Duodenal mucosa (tissue), 2 donors: ENCODE measurements around the gene SHISA2.
"Not testable (repeated sequence)": the region's sequence is repeated elsewhere in the genome, so short reads cannot be mapped to it uniquely, and the experiment has no call there.

ENCODE experiments used
- H3K27ac ChIP-seq: one replicate; pipeline ENCODE4 v1.7.0; 2013; ENCODE audit warnings: low read depth, low read length
- H3K27me3 ChIP-seq, 2 donors: one replicate each; pipeline ENCODE4 v1.7.0; 2013; ENCODE audit warnings: low read length in 2 of 2, control low read depth in 1 of 2; ENCODE audit not compliant: insufficient read depth in 2 of 2, control insufficient read depth in 1 of 2
- H3K36me3 ChIP-seq, 2 donors: one replicate each; pipeline ENCODE4 v1.7.0; 2013; ENCODE audit warnings: low read length in 2 of 2, control low read depth in 1 of 2; ENCODE audit not compliant: insufficient read depth in 2 of 2, control insufficient read depth in 1 of 2
- H3K4me1 ChIP-seq, 2 donors: one replicate each; pipeline ENCODE4 v1.7.0; 2013; ENCODE audit warnings: low read length in 2 of 2, control low read depth in 1 of 2; ENCODE audit not compliant: insufficient read depth in 2 of 2, control insufficient read depth in 1 of 2
- H3K4me3 ChIP-seq, 2 donors: one replicate each; pipeline ENCODE4 v1.7.0; 2013; ENCODE audit warnings: low read length in 2 of 2, low read depth in 1 of 2
- H3K9ac ChIP-seq, 2 donors: one replicate each; pipeline ENCODE4 v1.7.0; 2013; ENCODE audit warnings: low read length in 2 of 2, low read depth in 1 of 2
- H3K9me3 ChIP-seq, 2 donors: one replicate each; pipeline ENCODE4 v1.7.0; 2013; ENCODE audit warnings: low read length in 2 of 2, control low read depth in 1 of 2; ENCODE audit not compliant: control insufficient read depth in 1 of 2

The SHISA2 gene

DNA sequence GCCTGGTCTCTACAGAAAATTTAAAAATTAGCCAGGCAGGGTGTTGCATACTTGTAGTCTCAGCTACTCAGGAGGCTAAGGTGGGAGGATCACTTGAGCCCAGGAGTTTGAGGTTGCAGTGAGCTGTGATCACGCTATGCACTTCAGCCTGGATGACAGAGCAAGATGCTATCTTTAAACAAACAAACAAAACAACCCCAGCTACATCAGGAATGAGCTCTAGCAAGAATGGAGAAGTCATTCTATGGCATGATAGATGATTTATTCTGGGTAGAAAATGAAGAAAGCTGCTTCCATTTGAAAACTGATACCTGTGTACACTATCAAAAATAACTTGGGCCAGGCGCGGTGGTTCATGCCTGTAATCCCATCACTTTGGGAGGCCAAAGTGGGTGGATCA is 15.8 kb upstream of the SHISA2 start:
- H3K9me3 ChIP-seq = no peaks in the 10 kb centered on the region
- no peaks in the 10 kb centered on the region for H3K27me3 ChIP-seq
- H3K36me3 ChIP-seq = no peaks in the 10 kb centered on the region
- H3K4me3 ChIP-seq = no peak overlapping the region
- H3K9ac ChIP-seq = no peak overlapping the region
- H3K4me1 ChIP-seq = no peaks in the 10 kb centered on the region
- no peak overlapping the region for H3K27ac ChIP-seq

DNA sequence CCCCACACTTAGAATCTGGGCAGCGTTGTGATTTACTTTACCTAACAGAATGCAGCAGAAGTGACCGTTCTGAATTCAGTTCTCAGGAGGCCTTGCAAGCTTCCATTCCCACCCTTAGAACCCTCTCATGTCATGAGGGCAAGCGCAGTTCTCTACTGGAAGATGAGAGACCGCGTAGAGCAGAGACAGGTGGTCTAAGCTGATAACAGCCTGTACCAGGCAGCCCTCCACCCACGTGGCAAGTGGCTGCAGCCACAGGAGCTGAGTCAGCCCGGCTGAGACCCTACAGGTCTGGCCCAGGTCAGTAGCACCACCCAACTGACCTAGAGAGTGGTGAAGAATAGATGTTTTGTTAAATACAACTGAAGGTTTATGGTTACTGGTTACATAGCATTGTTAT is 14.7 kb upstream of the SHISA2 start:
- H3K9me3 ChIP-seq = not testable (repeated sequence)

DNA sequence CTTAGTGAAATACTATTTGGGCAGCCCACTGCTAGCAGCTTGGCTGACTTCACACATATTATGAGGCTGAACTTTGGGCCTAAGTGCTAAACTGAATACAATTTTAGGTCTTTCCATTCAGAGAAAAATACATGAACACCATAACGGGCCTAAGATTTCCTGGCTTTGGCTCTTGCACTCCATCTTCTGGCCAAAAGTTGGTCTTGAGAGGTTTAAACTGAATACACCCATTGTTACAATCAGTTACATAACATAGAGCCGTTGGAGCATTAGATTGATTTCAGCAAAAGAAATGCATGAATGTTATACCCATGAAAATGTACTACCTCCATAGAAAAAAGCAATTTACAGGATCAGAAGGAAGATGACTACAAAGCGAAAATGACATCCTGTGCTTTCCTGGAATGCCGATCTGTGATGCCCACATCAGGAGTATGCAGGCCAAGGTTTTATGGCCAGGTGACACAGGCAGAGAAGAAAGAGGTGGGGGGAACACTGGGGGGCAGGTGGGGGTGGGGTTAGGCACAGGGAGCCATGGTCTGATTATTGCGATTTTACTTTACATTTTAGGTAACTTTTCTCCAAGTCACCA is 11.1 kb upstream of the SHISA2 start:
- Histone ChIP-seq H3K36me3 (no peaks in the 10 kb centered on the region), H3K9me3 (no peaks in the 10 kb centered on the region), H3K4me3 (no peak overlapping the region), H3K4me1 (no peaks in the 10 kb centered on the region), H3K27me3 (no peaks in the 10 kb centered on the region), H3K9ac (no peak overlapping the region), H3K27ac (no peak overlapping the region)

More for the DNA sequence above, 14.7 kb upstream of the SHISA2 start:
- not testable (repeated sequence) for H3K27me3 ChIP-seq, H3K27ac ChIP-seq, H3K36me3 ChIP-seq, H3K9ac ChIP-seq, H3K4me1 ChIP-seq, H3K4me3 ChIP-seq

DNA sequence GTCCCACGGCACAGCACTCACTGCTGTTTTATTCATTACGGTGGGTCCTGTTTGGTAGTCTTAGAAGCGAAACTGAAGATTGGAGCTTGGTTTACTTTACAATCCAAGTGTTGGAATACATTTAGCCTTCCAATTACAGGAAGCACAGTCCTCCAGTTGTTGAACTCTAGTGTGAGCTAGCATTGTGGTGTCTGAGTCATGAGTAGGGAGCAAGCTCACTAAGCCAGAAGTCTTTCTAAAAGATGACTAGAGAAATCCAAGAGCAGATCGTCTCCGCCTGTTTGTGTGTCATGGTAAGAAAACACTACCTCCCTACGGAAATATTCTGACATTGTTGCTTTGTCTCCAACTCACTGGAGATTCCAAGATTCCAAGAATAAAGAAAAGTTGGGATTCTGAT is 10.1 kb upstream of the SHISA2 start:
- no peak overlapping the region for H3K27ac ChIP-seq
- no peaks in the 10 kb centered on the region for H3K27me3 ChIP-seq
- H3K9ac ChIP-seq = no peak overlapping the region
- no peaks in the 10 kb centered on the region for H3K36me3 ChIP-seq
- H3K4me3 ChIP-seq = no peak overlapping the region
- no peaks in the 10 kb centered on the region for H3K4me1 ChIP-seq
- H3K9me3 ChIP-seq = no peaks in the 10 kb centered on the region

DNA sequence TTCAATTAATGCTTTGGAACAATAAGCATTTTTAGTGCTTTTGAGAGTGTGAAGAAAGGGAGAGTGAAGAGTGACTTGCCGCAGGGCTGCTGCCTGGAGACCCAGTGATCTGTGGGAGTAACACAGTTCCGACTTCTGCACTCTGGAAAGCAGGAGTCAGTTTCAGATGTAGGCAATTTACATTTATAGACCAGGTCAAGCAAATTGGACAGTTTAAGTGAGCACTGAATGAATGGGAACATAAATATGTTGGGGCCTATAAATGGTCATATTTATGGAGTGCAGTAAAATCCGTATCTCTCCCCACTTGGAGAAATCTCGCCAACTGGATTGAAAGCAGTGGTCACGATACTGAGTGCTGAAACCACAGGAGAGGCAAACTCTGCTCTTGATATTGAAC is 9.4 kb upstream of the SHISA2 start:
- H3K27me3 ChIP-seq = no peaks in the 10 kb centered on the region
- no peak overlapping the region for H3K9ac ChIP-seq
- H3K9me3 ChIP-seq = no peaks in the 10 kb centered on the region
- H3K4me3 ChIP-seq = no peak overlapping the region
- H3K4me1 ChIP-seq = no peaks in the 10 kb centered on the region
- no peak overlapping the region for H3K27ac ChIP-seq
- H3K36me3 ChIP-seq = no peaks in the 10 kb centered on the region

DNA sequence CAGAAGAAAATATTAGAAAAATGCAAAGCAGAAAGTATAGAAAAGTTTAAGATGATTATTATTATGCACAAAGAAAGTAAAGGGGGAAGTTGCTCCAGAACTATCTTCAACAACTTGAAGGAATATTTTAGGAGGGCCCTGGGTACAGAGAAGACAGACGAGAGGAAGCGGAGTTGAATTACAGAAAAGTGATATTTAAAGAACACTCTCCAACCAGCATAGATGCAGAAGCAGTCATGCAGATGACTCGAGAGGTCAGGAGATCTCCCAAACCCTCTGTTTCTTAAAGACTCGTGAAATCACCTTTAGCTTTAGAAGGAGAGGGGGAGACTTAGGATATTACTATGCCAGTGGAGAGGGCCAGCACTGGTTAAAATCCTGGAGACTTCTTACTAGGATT is 8.5 kb upstream of the SHISA2 start:
- H3K27me3 ChIP-seq = no peaks in the 10 kb centered on the region
- H3K4me1 ChIP-seq = no peaks in the 10 kb centered on the region
- no peak overlapping the region for H3K27ac ChIP-seq
- no peaks in the 10 kb centered on the region for H3K9me3 ChIP-seq
- H3K4me3 ChIP-seq = no peak overlapping the region
- no peaks in the 10 kb centered on the region for H3K36me3 ChIP-seq
- H3K9ac ChIP-seq = no peak overlapping the region

DNA sequence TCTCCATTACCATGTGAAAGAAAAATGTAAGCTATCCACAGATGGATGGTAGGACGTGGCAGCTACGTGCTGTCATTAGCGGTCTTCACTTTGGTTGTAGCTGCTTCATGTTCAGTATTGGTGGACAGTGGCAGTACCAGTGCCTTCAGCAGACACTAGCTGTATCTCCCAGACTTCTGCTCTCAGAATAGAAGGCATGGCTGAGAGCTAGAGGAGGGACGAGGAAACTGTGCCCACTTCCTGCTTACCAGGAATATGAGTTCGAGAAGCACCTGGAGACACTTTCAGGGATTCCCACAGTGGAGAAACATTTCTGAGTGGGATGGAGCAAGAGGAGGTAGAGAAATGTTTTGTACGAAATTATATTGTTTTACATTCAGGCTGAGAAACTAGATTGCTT is 6.9 kb upstream of the SHISA2 start:
- H3K9me3 ChIP-seq = no peaks in the 10 kb centered on the region
- no peaks in the 10 kb centered on the region for H3K4me1 ChIP-seq
- H3K36me3 ChIP-seq = no peaks in the 10 kb centered on the region
- H3K27me3 ChIP-seq = no peaks in the 10 kb centered on the region
- no peak overlapping the region for H3K9ac ChIP-seq
- no peak overlapping the region for H3K4me3 ChIP-seq
- no peak overlapping the region for H3K27ac ChIP-seq

DNA sequence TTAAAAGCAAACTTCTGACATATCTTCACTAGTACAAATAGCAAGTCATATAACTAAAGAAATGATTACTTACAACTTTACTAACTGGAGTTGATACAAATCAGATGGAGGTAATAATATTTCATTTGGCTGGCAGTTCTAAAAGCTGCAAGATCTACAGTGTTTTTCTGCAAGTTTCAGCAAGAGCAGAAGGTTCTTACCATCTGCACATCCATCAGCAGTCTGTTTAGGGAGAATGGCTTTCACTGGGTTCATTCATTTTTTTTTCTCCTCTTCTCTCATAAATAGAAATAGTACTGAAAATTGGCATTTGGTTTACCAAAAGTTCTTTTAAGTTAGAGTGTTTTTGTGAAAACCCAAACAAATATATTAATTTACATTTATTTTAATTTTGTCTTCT is 3.1 kb upstream of the SHISA2 start:
- Histone ChIP-seq H3K4me3 (no peak overlapping the region), H3K9ac (no peak overlapping the region), H3K27ac (no peak overlapping the region), H3K9me3 (no peaks in the 10 kb centered on the region), H3K27me3 (peaks cover 18 to 23% of the 10 kb centered on the region in 2 donors), H3K36me3 (no peaks in the 10 kb centered on the region), H3K4me1 (no peaks in the 10 kb centered on the region)

DNA sequence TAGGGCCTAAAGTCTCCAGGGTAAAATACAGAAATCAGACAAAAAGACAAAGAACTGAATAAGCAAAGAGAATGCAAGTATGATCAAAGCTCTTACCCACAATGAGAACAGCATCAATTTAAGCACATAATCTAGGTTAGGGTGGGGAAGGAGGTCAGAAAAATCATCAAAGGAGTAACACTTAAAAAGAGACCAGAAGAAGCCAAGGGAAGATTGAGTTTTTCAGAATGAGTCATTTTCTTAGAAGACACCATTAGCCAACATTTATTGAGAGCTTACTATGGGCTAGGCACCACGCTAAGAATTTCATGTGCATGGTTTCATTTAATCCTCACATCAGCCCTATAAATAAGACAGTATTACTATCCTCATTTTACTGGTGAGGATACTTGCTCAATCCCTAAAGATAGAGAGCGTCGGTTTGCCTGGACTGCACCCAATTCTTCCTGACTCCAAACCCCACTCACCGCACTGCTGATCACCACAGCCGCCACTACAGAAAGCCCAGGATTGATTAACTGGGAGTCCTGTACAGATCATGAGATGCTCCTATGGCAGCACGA is 1.7 kb upstream of the SHISA2 start:
- Histone ChIP-seq H3K4me1 (no peaks in the 10 kb centered on the region), H3K27me3 (peaks cover 27 to 37% of the 10 kb centered on the region in 2 donors), H3K4me3 (no peak overlapping the region), H3K36me3 (no peaks in the 10 kb centered on the region), H3K9me3 (no peaks in the 10 kb centered on the region), H3K27ac (no peak overlapping the region), H3K9ac (no peak overlapping the region)

DNA sequence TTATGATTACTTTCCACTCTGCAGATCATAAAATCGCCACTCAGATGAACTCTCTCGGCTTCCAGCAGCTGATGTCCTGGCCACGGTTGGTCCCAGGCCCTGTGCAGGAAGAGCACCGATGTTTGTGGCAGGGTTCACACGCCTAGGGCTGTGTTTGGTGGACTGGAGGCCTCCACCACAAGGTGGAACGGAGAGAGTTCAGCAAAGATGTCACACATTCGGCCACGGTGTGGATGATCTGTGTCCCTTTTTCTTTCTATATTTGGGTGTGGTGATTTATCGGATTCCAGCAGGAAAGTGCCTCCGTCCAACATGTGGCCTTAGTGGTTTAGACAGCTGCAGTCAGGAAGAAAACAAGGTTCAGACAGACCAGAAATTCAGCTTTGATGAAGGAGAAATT is 521 bp upstream of the SHISA2 start:
- Histone ChIP-seq H3K36me3 (no peaks in the 10 kb centered on the region), H3K27me3 (peaks cover 30 to 41% of the 10 kb centered on the region in 2 donors), H3K4me3 (peak overlapping the region in 1 of 2 donors; percentile 26), H3K9ac (no peak overlapping the region), H3K27ac (no peak overlapping the region), H3K4me1 (no peaks in the 10 kb centered on the region), H3K9me3 (no peaks in the 10 kb centered on the region)
